Ishikawa (cell line): ENCODE measurements around the gene SPRR2D.

Source experiments
- CEBPB ChIP-seq: IDR thresholded peaks from 2 replicates; pipeline ENCODE4 v1.6.1; 2012
- CREB1 ChIP-seq: IDR thresholded peaks from 2 replicates; pipeline ENCODE4 v1.6.1; 2012; ENCODE audit warnings: low read depth
- EGR1 ChIP-seq: IDR thresholded peaks from 2 replicates; pipeline ENCODE4 v1.6.1; 2012
- EP300 ChIP-seq: IDR thresholded peaks from 2 replicates; pipeline ENCODE4 v1.6.1; 2012; ENCODE audit warnings: borderline replicate concordance
- FOXM1 ChIP-seq: IDR thresholded peaks from 2 replicates; pipeline ENCODE4 v1.6.1; 2012; ENCODE audit warnings: low read depth, borderline replicate concordance
- MAX ChIP-seq: IDR thresholded peaks from 2 replicates; pipeline ENCODE4 v1.6.1; 2012
- NFIC ChIP-seq: IDR thresholded peaks from 2 replicates; pipeline ENCODE4 v1.6.1; 2012
- RAD21 ChIP-seq: IDR thresholded peaks from 2 replicates; pipeline ENCODE4 v1.6.1; 2012; ENCODE audit warnings: low read depth
- TAF1 ChIP-seq: IDR thresholded peaks from 2 replicates; pipeline ENCODE4 v1.6.1; 2012; ENCODE audit warnings: low read depth, mild to moderate bottlenecking
- TCF12 ChIP-seq: IDR thresholded peaks from 2 replicates; pipeline ENCODE4 v1.6.1; 2012; ENCODE audit warnings: low read depth
- TEAD4 ChIP-seq: IDR thresholded peaks from 2 replicates; pipeline ENCODE4 v1.6.1; 2012
- YY1 ChIP-seq: IDR thresholded peaks from 2 replicates; pipeline ENCODE4 v1.6.1; 2012; ENCODE audit warnings: low read depth
- ZBTB7A ChIP-seq: IDR thresholded peaks from 2 replicates; pipeline ENCODE4 v1.6.1; 2012; ENCODE audit warnings: low read depth
- TF ChIP-seq, protein P1 (sequence below): IDR thresholded peaks from 2 replicates; pipeline ENCODE4 v1.6.1; 2012
- TF ChIP-seq, protein P2 (sequence below): IDR thresholded peaks from 2 replicates; pipeline ENCODE4 v1.6.1; 2012; ENCODE audit warnings: low read depth, mild to moderate bottlenecking

The SPRR2D gene

DNA sequence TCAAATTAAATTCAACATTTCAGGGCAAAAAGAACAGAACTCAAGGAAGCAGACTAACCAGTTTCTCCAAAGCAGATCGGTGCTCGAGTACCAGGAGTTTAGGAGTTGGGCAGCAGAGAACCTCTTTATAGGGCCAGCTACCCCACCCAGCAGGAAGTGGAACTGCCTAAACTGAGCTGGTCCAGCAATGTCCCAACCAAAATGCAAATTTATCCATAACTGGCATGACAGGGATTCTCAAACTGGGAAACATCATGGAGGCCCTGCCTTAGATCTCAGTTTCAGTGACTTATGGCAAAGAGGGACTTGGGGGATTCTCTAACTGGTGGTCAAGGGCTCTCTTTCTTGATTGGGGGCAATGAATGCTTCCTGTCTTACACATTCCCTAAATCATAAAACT is 30.6 kb upstream of the SPRR2D start, which contains the start of gene SPRR2B:
TSS of gene SPRR2B (minus strand) at position 101 of the 400 bp plus-strand sequence. CDS start 772 bp downstream, outside the sequence.
- TF ChIP-seq EP300 (no peak), RAD21 (no peak), YY1 (no peak), CEBPB (no peak), EGR1 (no peak), ZBTB7A (no peak), FOXM1 (no peak), TEAD4 (no peak)
- TF ChIP-seq, protein P1, sequence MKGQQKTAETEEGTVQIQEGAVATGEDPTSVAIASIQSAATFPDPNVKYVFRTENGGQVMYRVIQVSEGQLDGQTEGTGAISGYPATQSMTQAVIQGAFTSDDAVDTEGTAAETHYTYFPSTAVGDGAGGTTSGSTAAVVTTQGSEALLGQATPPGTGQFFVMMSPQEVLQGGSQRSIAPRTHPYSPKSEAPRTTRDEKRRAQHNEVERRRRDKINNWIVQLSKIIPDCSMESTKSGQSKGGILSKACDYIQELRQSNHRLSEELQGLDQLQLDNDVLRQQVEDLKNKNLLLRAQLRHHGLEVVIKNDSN: no peak

- TF ChIP-seq MAX (no peak), ZBTB7A (no peak), NFIC (no peak), TAF1 (no peak), FOXM1 (no peak), YY1 (no peak), EGR1 (no peak), RAD21 (no peak), CEBPB (no peak)
- TF ChIP-seq, protein P2, sequence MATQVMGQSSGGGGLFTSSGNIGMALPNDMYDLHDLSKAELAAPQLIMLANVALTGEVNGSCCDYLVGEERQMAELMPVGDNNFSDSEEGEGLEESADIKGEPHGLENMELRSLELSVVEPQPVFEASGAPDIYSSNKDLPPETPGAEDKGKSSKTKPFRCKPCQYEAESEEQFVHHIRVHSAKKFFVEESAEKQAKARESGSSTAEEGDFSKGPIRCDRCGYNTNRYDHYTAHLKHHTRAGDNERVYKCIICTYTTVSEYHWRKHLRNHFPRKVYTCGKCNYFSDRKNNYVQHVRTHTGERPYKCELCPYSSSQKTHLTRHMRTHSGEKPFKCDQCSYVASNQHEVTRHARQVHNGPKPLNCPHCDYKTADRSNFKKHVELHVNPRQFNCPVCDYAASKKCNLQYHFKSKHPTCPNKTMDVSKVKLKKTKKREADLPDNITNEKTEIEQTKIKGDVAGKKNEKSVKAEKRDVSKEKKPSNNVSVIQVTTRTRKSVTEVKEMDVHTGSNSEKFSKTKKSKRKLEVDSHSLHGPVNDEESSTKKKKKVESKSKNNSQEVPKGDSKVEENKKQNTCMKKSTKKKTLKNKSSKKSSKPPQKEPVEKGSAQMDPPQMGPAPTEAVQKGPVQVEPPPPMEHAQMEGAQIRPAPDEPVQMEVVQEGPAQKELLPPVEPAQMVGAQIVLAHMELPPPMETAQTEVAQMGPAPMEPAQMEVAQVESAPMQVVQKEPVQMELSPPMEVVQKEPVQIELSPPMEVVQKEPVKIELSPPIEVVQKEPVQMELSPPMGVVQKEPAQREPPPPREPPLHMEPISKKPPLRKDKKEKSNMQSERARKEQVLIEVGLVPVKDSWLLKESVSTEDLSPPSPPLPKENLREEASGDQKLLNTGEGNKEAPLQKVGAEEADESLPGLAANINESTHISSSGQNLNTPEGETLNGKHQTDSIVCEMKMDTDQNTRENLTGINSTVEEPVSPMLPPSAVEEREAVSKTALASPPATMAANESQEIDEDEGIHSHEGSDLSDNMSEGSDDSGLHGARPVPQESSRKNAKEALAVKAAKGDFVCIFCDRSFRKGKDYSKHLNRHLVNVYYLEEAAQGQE: no peak
- TF ChIP-seq, protein P1: no peak
These were observed 29.3 kb upstream of the SPRR2D start for GRCh38 chr1:153070243-153070642.

- no peak for TF ChIP-seq CREB1
- TF ChIP-seq ZBTB7A: no peak
- TF ChIP-seq YY1: no peak
- TF ChIP-seq, protein P2: no peak
These were observed 18.2 kb upstream of the SPRR2D start for GRCh38 chr1:153058826-153059784.

DNA sequence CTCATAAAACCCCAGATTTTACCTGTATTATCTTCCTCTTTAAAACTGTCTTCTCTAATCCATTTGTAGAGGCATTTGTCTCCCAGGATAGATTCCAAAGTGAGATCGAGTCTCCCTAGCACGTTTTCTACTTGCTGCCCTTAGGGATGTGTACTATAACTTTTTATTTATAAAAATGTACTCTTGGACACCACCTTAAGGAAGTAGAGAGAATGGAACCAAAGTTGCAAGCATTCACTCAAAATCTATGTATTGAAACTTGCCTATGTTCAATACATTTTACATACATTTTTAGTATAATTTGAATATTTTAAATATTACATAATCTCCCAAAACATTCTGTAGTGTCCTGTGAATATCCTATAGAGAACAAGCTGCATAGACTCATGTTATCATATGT is 17.2 kb upstream of the SPRR2D start:
- TF ChIP-seq CEBPB (no peak), MAX (no peak), CREB1 (no peak), RAD21 (no peak), FOXM1 (no peak), ZBTB7A (no peak), TAF1 (no peak), EP300 (no peak), TEAD4 (no peak)

DNA sequence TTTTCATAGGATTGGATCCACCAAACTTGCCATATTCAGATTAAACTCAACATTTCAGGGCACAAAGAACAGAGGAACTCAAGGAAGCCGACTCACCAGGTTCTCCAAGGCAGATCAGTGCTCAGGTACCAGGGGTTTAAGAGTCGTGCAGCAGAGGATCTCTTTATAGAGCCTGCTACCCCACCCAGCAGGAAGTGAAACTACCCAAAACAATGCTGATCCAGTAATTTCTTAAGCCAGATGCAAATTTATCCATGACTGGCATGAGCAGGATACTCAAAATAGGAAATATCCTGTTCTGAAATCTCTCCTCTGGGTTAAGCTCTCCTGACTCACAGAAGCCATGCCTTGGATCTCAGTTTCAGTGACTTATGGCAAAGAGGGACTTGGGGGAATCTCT is 16.5 kb upstream of the SPRR2D start, which contains the start of gene SPRR2A:
TSS of gene SPRR2A (minus strand) at position 138 of the 400 bp plus-strand sequence. CDS start 777 bp downstream, outside the sequence.
- no peak for TF ChIP-seq YY1
- no peak for TF ChIP-seq RAD21
- TF ChIP-seq NFIC: no peak
- no peak for TF ChIP-seq EGR1
- no peak for TF ChIP-seq CREB1
- TF ChIP-seq TCF12: no peak
- no peak for TF ChIP-seq MAX
- TF ChIP-seq, protein P1: no peak
- TF ChIP-seq CEBPB: no peak
- no peak for TF ChIP-seq TAF1
- no peak for TF ChIP-seq ZBTB7A
- no peak for TF ChIP-seq EP300
